RWPE1 (cell line): ENCODE measurements around the gene ABHD16A.

ENCODE experiments used
- CTCF ChIA-PET: fragments of 350-600 bp; sonication (Branson Sonifier 250); formaldehyde crosslinking; extraction: SDS; loops from one replicate; lab custom pipeline; 2021; lab: Yijun Ruan, JAX
- POLR2A ChIA-PET: fragments of 400-600 bp; formaldehyde crosslinking; extraction: SDS; loops from one replicate; lab custom pipeline; 2020; ENCODE audit warnings: antibody characterized with exemption; ENCODE audit not compliant: low non-redundant PET; lab: Yijun Ruan, JAX
- DNase-seq: peaks from one replicate; pipeline ENCODE4 v3.0.0; 2012; ENCODE audit warnings: low spot score
- H3K27ac ChIP-seq: fragments of 450-650 bp; 2 replicates; pipeline ENCODE4 v1.5.1; 2017
- CTCF ChIP-seq: fragments of 450-650 bp; conservative IDR thresholded peaks from 2 replicates; pipeline ENCODE4 v1.5.1; 2017; ENCODE audit warnings: low read depth, mild to moderate bottlenecking

ABHD16A gene

GRCh38 chr6:31642798-31643570 is 60.1 kb downstream of the ABHD16A start:
- 0 out of 2 replicates have a peak overlapping the region, but pooled peaks have one; percentile 31 for H3K27ac ChIP-seq
- no peak for DNase-seq
- TF ChIP-seq CTCF: no peak
- CTCF ChIA-PET: no interaction called here
- POLR2A ChIA-PET: no interaction called here

GRCh38 chr6:31641370-31641769 is 61.8 kb downstream of the ABHD16A start:
- ChIA-PET CTCF (interaction anchor here (0.6 kb wide), 1 partner anchor 11 kb away, joined by 4 read pairs; no protein-coding TSS in a partner anchor), POLR2A (no interaction called here)
- H3K27ac ChIP-seq: peak overlapping the region; percentile 40
- no peak for TF ChIP-seq CTCF
- DNase-seq: no peak

- ChIA-PET CTCF (no interaction called here), POLR2A (interaction anchor here (0.6 kb wide), 1 partner anchor 13 kb away, joined by 7 read pairs; no protein-coding TSS in a partner anchor)
- no peak for DNase-seq
- peak overlapping the region; percentile 40 for H3K27ac ChIP-seq
- no peak for TF ChIP-seq CTCF
Observed at GRCh38 chr6:31640612-31641011, 62.5 kb downstream of the ABHD16A start.

GRCh38 chr6:31639449-31639861 is 63.7 kb downstream of the ABHD16A start:
- peak overlapping the region; percentile 58 for H3K27ac ChIP-seq
- DNase-seq: no peak
- ChIA-PET CTCF (interaction anchor here (0.7 kb wide), 1 partner anchor 24 kb away, joined by 3 read pairs; no protein-coding TSS in a partner anchor), POLR2A (no interaction called here)
- TF ChIP-seq CTCF: no peak

GRCh38 chr6:31639043-31639442 is 64.1 kb downstream of the ABHD16A start:
- H3K27ac ChIP-seq: peak overlapping the region; percentile 58
- ChIA-PET CTCF (interaction anchor here (1.1 kb wide), 1 partner anchor 15 kb away, joined by 3 read pairs; no protein-coding TSS in a partner anchor), POLR2A (interaction anchor here (0.6 kb wide), 1 partner anchor 13 kb away, joined by 5 read pairs; no protein-coding TSS in a partner anchor)
- DNase-seq: no peak
- no peak for TF ChIP-seq CTCF
